NB4 (cell line): ENCODE measurements around the gene SIGLEC9.
"Not testable (repeated sequence)": the region's sequence is repeated elsewhere in the genome, so short reads cannot be mapped to it uniquely, and the experiment has no call there.

ENCODE experiments used
- DNase-seq: peaks from one replicate; pipeline ENCODE4 v3.0.0; 2010; ENCODE audit warnings: low read depth
- H3K4me3 ChIP-seq: one replicate; pipeline ENCODE4 v1.5.1; 2011; ENCODE audit warnings: mild to moderate bottlenecking, low read depth, low read length, moderate library complexity
- MYC ChIP-seq: IDR thresholded peaks from 2 replicates; pipeline ENCODE4 v1.6.1; 2011; ENCODE audit warnings: low read depth, low read length
- POLR2A ChIP-seq: IDR thresholded peaks from 2 replicates; pipeline ENCODE4 v1.6.1; 2011; ENCODE audit warnings: mild to moderate bottlenecking; ENCODE audit not compliant: insufficient read length; ENCODE audit errors: extremely low read depth
- TF ChIP-seq, protein P1 (sequence below): IDR thresholded peaks from one replicate; pipeline ENCODE4 v1.5.1; 2012; ENCODE audit warnings: low read depth, low read length
- TF ChIP-seq, protein P2 (sequence below): IDR thresholded peaks from 2 replicates; pipeline ENCODE4 v1.6.1; 2011; ENCODE audit warnings: low read depth, low read length

The SIGLEC9 gene

DNA sequence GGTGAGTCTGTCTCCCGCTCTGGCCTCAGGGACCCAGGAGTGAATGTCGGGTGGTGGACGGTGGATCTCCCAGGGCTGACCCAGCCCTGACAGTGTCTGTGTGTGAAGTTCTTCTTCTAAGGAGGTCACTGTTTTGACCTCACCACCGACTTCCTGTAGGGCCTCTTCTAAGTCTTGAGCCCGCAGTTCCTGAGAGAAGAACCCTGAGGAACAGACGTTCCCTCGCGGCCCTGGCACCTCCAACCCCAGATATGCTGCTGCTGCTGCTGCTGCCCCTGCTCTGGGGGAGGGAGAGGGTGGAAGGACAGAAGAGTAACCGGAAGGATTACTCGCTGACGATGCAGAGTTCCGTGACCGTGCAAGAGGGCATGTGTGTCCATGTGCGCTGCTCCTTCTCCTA lies 17.4 kb downstream of the SIGLEC9 start, which contains the start of gene SIGLEC7:
TSS of gene SIGLEC7 (plus strand) at position 183 of the 400 bp plus-strand sequence. CDS start at position 252, 69 bp downstream.
- TF ChIP-seq, protein P1, sequence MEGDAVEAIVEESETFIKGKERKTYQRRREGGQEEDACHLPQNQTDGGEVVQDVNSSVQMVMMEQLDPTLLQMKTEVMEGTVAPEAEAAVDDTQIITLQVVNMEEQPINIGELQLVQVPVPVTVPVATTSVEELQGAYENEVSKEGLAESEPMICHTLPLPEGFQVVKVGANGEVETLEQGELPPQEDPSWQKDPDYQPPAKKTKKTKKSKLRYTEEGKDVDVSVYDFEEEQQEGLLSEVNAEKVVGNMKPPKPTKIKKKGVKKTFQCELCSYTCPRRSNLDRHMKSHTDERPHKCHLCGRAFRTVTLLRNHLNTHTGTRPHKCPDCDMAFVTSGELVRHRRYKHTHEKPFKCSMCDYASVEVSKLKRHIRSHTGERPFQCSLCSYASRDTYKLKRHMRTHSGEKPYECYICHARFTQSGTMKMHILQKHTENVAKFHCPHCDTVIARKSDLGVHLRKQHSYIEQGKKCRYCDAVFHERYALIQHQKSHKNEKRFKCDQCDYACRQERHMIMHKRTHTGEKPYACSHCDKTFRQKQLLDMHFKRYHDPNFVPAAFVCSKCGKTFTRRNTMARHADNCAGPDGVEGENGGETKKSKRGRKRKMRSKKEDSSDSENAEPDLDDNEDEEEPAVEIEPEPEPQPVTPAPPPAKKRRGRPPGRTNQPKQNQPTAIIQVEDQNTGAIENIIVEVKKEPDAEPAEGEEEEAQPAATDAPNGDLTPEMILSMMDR = no peak
- TF ChIP-seq MYC (no peak), POLR2A (no peak)
- TF ChIP-seq, protein P2, sequence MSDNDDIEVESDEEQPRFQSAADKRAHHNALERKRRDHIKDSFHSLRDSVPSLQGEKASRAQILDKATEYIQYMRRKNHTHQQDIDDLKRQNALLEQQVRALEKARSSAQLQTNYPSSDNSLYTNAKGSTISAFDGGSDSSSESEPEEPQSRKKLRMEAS = no peak
- H3K4me3 ChIP-seq = peak within 1 kb of the TSS; percentile 1
- peak; percentile 62 for DNase-seq

DNA sequence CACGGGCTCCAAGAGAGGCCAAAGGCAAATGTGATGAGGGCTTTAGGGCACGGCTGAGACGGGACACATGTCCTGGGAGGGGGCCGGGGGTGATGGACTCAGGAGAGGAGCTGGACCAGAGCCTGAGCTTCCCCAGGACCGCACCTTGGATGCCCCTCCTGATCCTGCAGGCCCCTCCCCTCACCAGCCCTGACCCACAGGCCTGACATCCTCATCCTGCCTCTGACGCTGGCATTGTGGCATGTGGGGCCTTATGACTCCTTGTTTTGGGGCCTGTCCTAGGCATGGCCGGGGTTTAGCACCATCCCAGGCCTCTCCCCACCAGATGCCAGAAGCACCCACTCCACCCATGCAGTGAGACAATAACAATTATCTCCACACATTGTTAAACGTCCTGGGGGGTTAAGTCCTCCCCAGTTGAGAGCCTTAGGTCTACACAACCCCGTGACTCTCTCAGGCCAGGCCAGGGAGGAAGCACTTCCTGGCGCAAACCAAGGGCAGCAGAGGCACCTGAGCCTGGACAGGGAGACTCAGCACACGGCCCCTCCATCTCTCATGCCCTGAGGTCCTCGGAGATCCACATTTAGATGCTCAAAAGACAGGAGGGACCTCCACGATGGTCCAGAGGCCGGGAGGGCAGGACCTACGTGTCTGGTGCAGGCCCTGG lies 18.2 kb downstream of the SIGLEC9 start:
- DNase-seq, H3K4me3 ChIP-seq: not testable (repeated sequence)

DNA sequence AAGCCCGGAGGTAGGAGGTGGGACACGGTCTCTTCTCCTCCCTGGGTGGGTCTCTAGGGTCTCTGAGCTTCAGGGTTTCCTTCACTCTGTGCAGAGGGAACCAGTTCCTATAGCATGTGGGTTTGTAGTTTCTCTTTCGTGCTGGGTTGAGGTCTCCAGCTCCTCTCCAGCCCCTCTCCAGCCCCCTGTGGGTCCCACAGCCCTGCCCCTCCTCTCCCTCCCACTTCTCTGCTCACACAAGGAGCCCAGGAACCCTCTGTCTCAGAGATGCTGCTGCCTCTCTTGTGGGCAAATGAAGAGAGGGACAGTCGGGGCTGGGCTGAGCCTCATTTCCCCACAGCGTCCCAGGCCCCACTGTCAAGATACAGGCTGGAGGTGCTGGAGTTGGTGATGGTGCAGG lies 18.8 kb downstream of the SIGLEC9 start:
- TF ChIP-seq MYC (no peak), POLR2A (no peak)
- TF ChIP-seq, protein P2 = no peak
- TF ChIP-seq, protein P1 = no peak
- no peak overlapping the region for H3K4me3 ChIP-seq
- DNase-seq = no peak

DNA sequence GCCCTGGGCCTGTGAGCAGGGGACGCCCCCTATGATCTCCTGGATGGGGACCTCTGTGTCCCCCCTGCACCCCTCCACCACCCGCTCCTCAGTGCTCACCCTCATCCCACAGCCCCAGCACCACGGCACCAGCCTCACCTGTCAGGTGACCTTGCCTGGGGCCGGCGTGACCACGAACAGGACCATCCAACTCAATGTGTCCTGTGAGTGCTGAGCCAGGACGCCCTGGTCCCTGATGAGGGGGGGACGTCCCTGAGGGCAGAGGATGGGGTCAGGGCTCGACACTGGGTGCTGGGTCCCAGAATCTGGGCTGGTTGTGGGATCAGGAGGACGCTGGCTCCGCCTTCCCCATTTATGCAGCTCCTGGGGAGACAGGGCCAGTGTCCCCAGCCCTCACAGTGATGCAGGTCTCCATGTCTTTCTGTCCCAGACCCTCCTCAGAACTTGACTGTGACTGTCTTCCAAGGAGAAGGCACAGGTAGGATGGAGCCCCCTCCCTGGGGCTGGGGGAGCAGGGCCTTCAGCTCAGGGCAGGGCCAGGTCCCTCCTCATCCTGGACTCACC lies 19.9 kb downstream of the SIGLEC9 start:
- DNase-seq = no peak
- no peak overlapping the region for H3K4me3 ChIP-seq
- TF ChIP-seq, protein P1 = no peak
- TF ChIP-seq POLR2A = no peak
- TF ChIP-seq, protein P2 = no peak
- TF ChIP-seq MYC = no peak

DNA sequence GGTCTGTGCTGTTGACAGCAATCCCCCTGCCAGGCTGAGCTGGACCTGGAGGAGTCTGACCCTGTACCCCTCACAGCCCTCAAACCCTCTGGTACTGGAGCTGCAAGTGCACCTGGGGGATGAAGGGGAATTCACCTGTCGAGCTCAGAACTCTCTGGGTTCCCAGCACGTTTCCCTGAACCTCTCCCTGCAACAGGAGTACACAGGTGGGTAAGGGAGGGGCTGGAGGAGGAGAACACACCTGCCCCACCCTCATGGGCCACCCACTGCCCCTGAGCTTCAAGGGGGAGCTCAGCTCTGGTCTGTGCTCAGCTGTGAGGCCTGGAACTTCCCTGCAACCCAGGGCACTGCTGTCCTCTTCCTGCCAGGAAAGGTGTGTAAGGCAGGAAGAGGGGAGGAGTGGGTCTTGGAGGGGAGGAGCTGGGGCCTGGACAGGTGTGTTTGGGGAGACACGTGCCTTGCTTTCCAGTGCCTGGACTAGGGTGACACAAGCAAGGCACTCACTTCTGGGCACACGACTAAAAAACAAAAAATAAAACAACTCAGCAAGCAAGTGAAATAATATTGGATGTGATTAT lies 21.3 kb downstream of the SIGLEC9 start:
- no peak for DNase-seq
- TF ChIP-seq MYC (no peak), POLR2A (no peak)
- TF ChIP-seq, protein P1 = no peak
- TF ChIP-seq, protein P2 = no peak
- H3K4me3 ChIP-seq = no peak overlapping the region

DNA sequence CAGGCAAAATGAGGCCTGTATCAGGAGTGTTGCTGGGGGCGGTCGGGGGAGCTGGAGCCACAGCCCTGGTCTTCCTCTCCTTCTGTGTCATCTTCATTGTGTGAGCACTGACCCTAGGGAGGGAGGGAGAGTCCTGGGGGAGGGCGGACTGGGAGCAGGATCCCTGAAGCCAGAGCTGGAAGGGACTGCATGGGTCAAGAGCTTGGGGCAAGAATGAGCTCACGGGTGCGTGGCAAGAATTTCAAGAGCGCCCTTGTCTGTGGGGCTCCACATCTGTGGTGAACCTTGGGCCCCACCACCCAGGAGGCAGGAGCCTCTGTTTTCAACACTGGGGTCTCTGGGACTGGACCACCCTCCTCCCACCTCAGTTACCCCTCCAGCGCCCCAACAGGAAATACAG lies 22.0 kb downstream of the SIGLEC9 start:
- no peak overlapping the region for H3K4me3 ChIP-seq
- no peak for DNase-seq
- TF ChIP-seq, protein P2 = no peak
- TF ChIP-seq POLR2A (no peak), MYC (no peak)
- TF ChIP-seq, protein P1 = no peak
